ENCODE results near the gene EPHA8. TPM values are rescaled to one million over a fixed set of nuclear protein-coding genes. Genes with fewer than 3 reads are reported as not detected.

The EPHA8 gene
- total RNA-seq, 1 donor from 2014 or later = not detected

GRCh38 chr1:22585471-22585870 lies 22.2 kb downstream of the EPHA8 start:
- Mint-ChIP-seq H3K27ac (ENCODE audit: unreplicated experiment) (no peak overlapping the region), H3K4me1 (ENCODE audit: low read depth) (no peaks in the 10 kb centered on the region), H3K9me3 (ENCODE audit: low read depth) (no peaks in the 10 kb centered on the region), H3K27me3 (ENCODE audit: low read depth) (peaks cover 37% of the 10 kb centered on the region), H3K4me3 (ENCODE audit: unreplicated experiment) (no peak overlapping the region), H3K36me3 (ENCODE audit: low read depth) (no peaks in the 10 kb centered on the region)
- TF ChIP-seq CTCF (IDR thresholded peaks at IDR 0.05) = no peak
- DNase-seq (ENCODE audit: low spot score) = no peak

GRCh38 chr1:22586356-22587130 lies 23.3 kb downstream of the EPHA8 start:
- no peaks in the 10 kb centered on the region for H3K9me3 Mint-ChIP-seq (ENCODE audit: low read depth)
- peaks cover 2% of the 10 kb centered on the region for H3K4me1 Mint-ChIP-seq (ENCODE audit: low read depth)
- no peak overlapping the region for H3K4me3 Mint-ChIP-seq (ENCODE audit: unreplicated experiment)
- no peak for DNase-seq (ENCODE audit: low spot score)
- no peaks in the 10 kb centered on the region for H3K36me3 Mint-ChIP-seq (ENCODE audit: low read depth)
- no peak for TF ChIP-seq CTCF (IDR thresholded peaks at IDR 0.05)
- peaks cover 43% of the 10 kb centered on the region for H3K27me3 Mint-ChIP-seq (ENCODE audit: low read depth)
- H3K27ac Mint-ChIP-seq (ENCODE audit: unreplicated experiment) = no peak overlapping the region

GRCh38 chr1:22587247-22587646 lies 24.0 kb downstream of the EPHA8 start:
- Mint-ChIP-seq H3K36me3 (ENCODE audit: low read depth) (no peaks in the 10 kb centered on the region), H3K27ac (ENCODE audit: unreplicated experiment) (no peak overlapping the region), H3K9me3 (ENCODE audit: low read depth) (no peaks in the 10 kb centered on the region), H3K27me3 (ENCODE audit: low read depth) (peaks cover 49% of the 10 kb centered on the region), H3K4me1 (ENCODE audit: low read depth) (peaks cover 4% of the 10 kb centered on the region), H3K4me3 (ENCODE audit: unreplicated experiment) (no peak overlapping the region)
- TF ChIP-seq CTCF (IDR thresholded peaks at IDR 0.05) = no peak
- DNase-seq (ENCODE audit: low spot score) = no peak

- TF ChIP-seq CTCF (IDR thresholded peaks at IDR 0.05) = no peak
These were observed 25.7 kb downstream of the EPHA8 start for GRCh38 chr1:22588899-22589422.

GRCh38 chr1:22591576-22591975 lies 28.3 kb downstream of the EPHA8 start:
- Mint-ChIP-seq H3K4me1 (ENCODE audit: low read depth) (peaks cover 4% of the 10 kb centered on the region), H3K4me3 (ENCODE audit: unreplicated experiment) (no peak overlapping the region), H3K27ac (ENCODE audit: unreplicated experiment) (no peak overlapping the region), H3K36me3 (ENCODE audit: low read depth) (no peaks in the 10 kb centered on the region), H3K27me3 (ENCODE audit: low read depth) (peaks cover 48% of the 10 kb centered on the region), H3K9me3 (ENCODE audit: low read depth) (no peaks in the 10 kb centered on the region)
- TF ChIP-seq CTCF (IDR thresholded peaks at IDR 0.05) = no peak
- DNase-seq (ENCODE audit: low spot score) = no peak

More at GRCh38 chr1:22588899-22589422, 25.7 kb downstream of the EPHA8 start:
- Mint-ChIP-seq H3K27me3 (ENCODE audit: low read depth) (peaks cover 49% of the 10 kb centered on the region), H3K4me1 (ENCODE audit: low read depth) (peaks cover 4% of the 10 kb centered on the region), H3K4me3 (ENCODE audit: unreplicated experiment) (no peak overlapping the region), H3K9me3 (ENCODE audit: low read depth) (no peaks in the 10 kb centered on the region), H3K36me3 (ENCODE audit: low read depth) (no peaks in the 10 kb centered on the region), H3K27ac (ENCODE audit: unreplicated experiment) (no peak overlapping the region)
- no peak for DNase-seq (ENCODE audit: low spot score)

All from chondrocyte (in vitro differentiated cells).